ENCODE results near the gene FSTL4. TPM values are rescaled to one million over a fixed set of nuclear protein-coding genes. Genes with fewer than 3 reads are reported as not detected.

Gene FSTL4
- polyA plus RNA-seq, 1 donor from 2014 or later: 0.57 TPM

- no peaks in the 10 kb centered on the region for H3K9me3 ChIP-seq (ENCODE audit: low read length)
- no peak overlapping the region for H3K4me3 ChIP-seq (ENCODE audit: low read length)
- H3K27ac ChIP-seq (ENCODE audit: low read length): no peak overlapping the region
- H3K79me2 ChIP-seq (replicated peaks; ENCODE audit: insufficient read depth, low read length): no peaks in the 10 kb centered on the region
- no peak overlapping the region for H2AFZ ChIP-seq (ENCODE audit: low read depth, low read length)
- no peaks in the 10 kb centered on the region for H3K27me3 ChIP-seq (ENCODE audit: insufficient read depth, low read depth, low read length)
- no peak overlapping the region for H3K4me2 ChIP-seq (ENCODE audit: low read length)
- H3K36me3 ChIP-seq (ENCODE audit: insufficient read depth, low read length): no peaks in the 10 kb centered on the region
- H3K9ac ChIP-seq (ENCODE audit: low read length): no peak overlapping the region
- H3K9me2 ChIP-seq (ENCODE audit: insufficient read depth, low read length): no peaks in the 10 kb centered on the region
- TF ChIP-seq SMC3 (conservative IDR thresholded peaks at IDR 0.05; ENCODE audit: poor library complexity): no peak
- TF ChIP-seq POLR2AphosphoS5 (IDR thresholded peaks at IDR 0.05): no peak
- TF ChIP-seq REST (IDR thresholded peaks at IDR 0.05; ENCODE audit: borderline replicate concordance): no peak
- no peak for TF ChIP-seq TAF1 (IDR thresholded peaks at IDR 0.05; ENCODE audit: low read depth)
- TF ChIP-seq EZH2 (IDR thresholded peaks at IDR 0.05; ENCODE audit: borderline replicate concordance, insufficient read depth, low read length, poor library complexity, severe bottlenecking): no peak
- no peak for TF ChIP-seq CTCF (IDR thresholded peaks at IDR 0.05; ENCODE audit: poor library complexity, severe bottlenecking)
- no peaks in the 10 kb centered on the region for H4K20me1 ChIP-seq (ENCODE audit: insufficient read depth)
- no peaks in the 10 kb centered on the region for H3F3A ChIP-seq (ENCODE audit: insufficient read depth, low read length, poor library complexity, severe bottlenecking)
Measured at GRCh38 chr5:133387091-133387490, 225.2 kb downstream of the FSTL4 start.

- no peaks in the 10 kb centered on the region for H3K79me2 ChIP-seq (replicated peaks; ENCODE audit: insufficient read depth, low read length)
- no peaks in the 10 kb centered on the region for H3F3A ChIP-seq (ENCODE audit: insufficient read depth, low read length, poor library complexity, severe bottlenecking)
- no peak for TF ChIP-seq TAF1 (IDR thresholded peaks at IDR 0.05; ENCODE audit: low read depth)
Measured at GRCh38 chr5:133386662-133387061, 225.7 kb downstream of the FSTL4 start.

GRCh38 chr5:133385346-133385745 lies 227.0 kb downstream of the FSTL4 start:
- Histone ChIP-seq H3K9me2 (ENCODE audit: insufficient read depth, low read length) (no peaks in the 10 kb centered on the region), H3K27ac (ENCODE audit: low read length) (no peak overlapping the region), H3K9ac (ENCODE audit: low read length) (no peak overlapping the region), H4K20me1 (ENCODE audit: insufficient read depth) (no peaks in the 10 kb centered on the region), H3K4me3 (ENCODE audit: low read length) (no peak overlapping the region), H3K27me3 (ENCODE audit: insufficient read depth, low read depth, low read length) (no peaks in the 10 kb centered on the region), H3K9me3 (ENCODE audit: low read length) (no peaks in the 10 kb centered on the region), H3K4me2 (ENCODE audit: low read length) (no peak overlapping the region), H3K79me2 (replicated peaks; ENCODE audit: insufficient read depth, low read length) (no peaks in the 10 kb centered on the region), H3K36me3 (ENCODE audit: insufficient read depth, low read length) (no peaks in the 10 kb centered on the region), H2AFZ (ENCODE audit: low read depth, low read length) (no peak overlapping the region), H3F3A (ENCODE audit: insufficient read depth, low read length, poor library complexity, severe bottlenecking) (no peaks in the 10 kb centered on the region)
- TF ChIP-seq EP300 (conservative IDR thresholded peaks at IDR 0.05; ENCODE audit: poor library complexity, severe bottlenecking) (no peak), RAD21 (conservative IDR thresholded peaks at IDR 0.05) (no peak), TAF1 (IDR thresholded peaks at IDR 0.05; ENCODE audit: low read depth) (no peak), POLR2AphosphoS5 (IDR thresholded peaks at IDR 0.05) (no peak), MXI1 (conservative IDR thresholded peaks at IDR 0.05; ENCODE audit: poor library complexity, severe bottlenecking) (no peak), EZH2 (IDR thresholded peaks at IDR 0.05; ENCODE audit: borderline replicate concordance, insufficient read depth, low read length, poor library complexity, severe bottlenecking) (no peak), CTCF (IDR thresholded peaks at IDR 0.05; ENCODE audit: poor library complexity, severe bottlenecking) (no peak), REST (IDR thresholded peaks at IDR 0.05; ENCODE audit: borderline replicate concordance) (no peak), SMC3 (conservative IDR thresholded peaks at IDR 0.05; ENCODE audit: poor library complexity) (no peak)

More at GRCh38 chr5:133386662-133387061, 225.7 kb downstream of the FSTL4 start:
- Histone ChIP-seq H3K4me3 (ENCODE audit: low read length) (no peak overlapping the region), H3K4me2 (ENCODE audit: low read length) (no peak overlapping the region), H3K9me3 (ENCODE audit: low read length) (no peaks in the 10 kb centered on the region), H3K9me2 (ENCODE audit: insufficient read depth, low read length) (no peaks in the 10 kb centered on the region), H3K36me3 (ENCODE audit: insufficient read depth, low read length) (no peaks in the 10 kb centered on the region), H3K9ac (ENCODE audit: low read length) (no peak overlapping the region), H3K27me3 (ENCODE audit: insufficient read depth, low read depth, low read length) (no peaks in the 10 kb centered on the region), H2AFZ (ENCODE audit: low read depth, low read length) (no peak overlapping the region), H4K20me1 (ENCODE audit: insufficient read depth) (no peaks in the 10 kb centered on the region), H3K27ac (ENCODE audit: low read length) (no peak overlapping the region)

Data from neural cell (in vitro differentiated cells).